ENCODE results near the gene FAM98C. TPM values are rescaled to one million over a fixed set of nuclear protein-coding genes. Genes with fewer than 3 reads are reported as not detected.

The FAM98C gene
- total RNA-seq, 4 donors from 2014 or later, result 8.7 to 27.1 (median 15.9) TPM

GRCh38 chr19:38429055-38429810 is 26.3 kb downstream of the FAM98C start:
- H3K27ac ChIP-seq, result no peak overlapping the region
- no peak for TF ChIP-seq EP300 (IDR thresholded peaks at IDR 0.05)
- TF ChIP-seq CTCF (IDR thresholded peaks at IDR 0.05), result no peak
- TF ChIP-seq POLR2A (IDR thresholded peaks at IDR 0.05), result no peak
- TF ChIP-seq POLR2AphosphoS5 (IDR thresholded peaks at IDR 0.05), result no peak
- peaks cover 0 to 8% (median 0%) of the 10 kb centered on the region in 3 donors for H3K4me1 ChIP-seq
- H3K4me3 ChIP-seq, result no peak overlapping the region
- peaks cover 63% of the 10 kb centered on the region for H3K27me3 ChIP-seq
- no peaks in the 10 kb centered on the region for H3K36me3 ChIP-seq
- 46 to 49% methylated on average over 10 to 13 of the region's 14 CpGs for WGBS, 2 donors (ENCODE audit: low coverage in 1 of 2)
- ATAC-seq, result no peak
- no peaks in the 10 kb centered on the region for H3K9me3 ChIP-seq

GRCh38 chr19:38429811-38430156 is 26.9 kb downstream of the FAM98C start:
- Histone ChIP-seq H3K27ac (no peak overlapping the region), H3K27me3 (peaks cover 63% of the 10 kb centered on the region), H3K9me3 (no peaks in the 10 kb centered on the region), H3K36me3 (no peaks in the 10 kb centered on the region), H3K4me3 (no peak overlapping the region), H3K4me1 (peaks cover 0 to 8% (median 0%) of the 10 kb centered on the region in 3 donors)
- no peak for TF ChIP-seq EP300 (IDR thresholded peaks at IDR 0.05)
- no peak for TF ChIP-seq CTCF (IDR thresholded peaks at IDR 0.05)
- TF ChIP-seq POLR2AphosphoS5 (IDR thresholded peaks at IDR 0.05), result no peak
- TF ChIP-seq POLR2A (IDR thresholded peaks at IDR 0.05), result no peak
- 72% methylated on average over 2 of the region's 2 CpGs for WGBS, 2 donors (ENCODE audit: low coverage in 1 of 2)
- no peak for ATAC-seq

- Histone ChIP-seq H3K27me3 (peaks cover 63% of the 10 kb centered on the region), H3K4me1 (peaks cover 0 to 8% (median 0%) of the 10 kb centered on the region in 3 donors), H3K27ac (no peak overlapping the region), H3K4me3 (no peak overlapping the region), H3K36me3 (no peaks in the 10 kb centered on the region), H3K9me3 (no peaks in the 10 kb centered on the region)
- WGBS, 2 donors (ENCODE audit: low coverage in 1 of 2), result 85 to 89% methylated on average over 4 to 7 of the region's 7 CpGs
- ATAC-seq, result no peak
- TF ChIP-seq CTCF (IDR thresholded peaks at IDR 0.05), result no peak
- no peak for TF ChIP-seq EP300 (IDR thresholded peaks at IDR 0.05)
- no peak for TF ChIP-seq POLR2A (IDR thresholded peaks at IDR 0.05)
- no peak for TF ChIP-seq POLR2AphosphoS5 (IDR thresholded peaks at IDR 0.05)
Observed at GRCh38 chr19:38430931-38431330, 28.0 kb downstream of the FAM98C start.

- Histone ChIP-seq H3K4me1 (peaks cover 0 to 8% (median 0%) of the 10 kb centered on the region in 3 donors), H3K9me3 (no peaks in the 10 kb centered on the region), H3K27ac (no peak within 1 kb of the TSS), H3K27me3 (peaks cover 73% of the 10 kb centered on the region), H3K36me3 (no peaks in the 10 kb centered on the region), H3K4me3 (peak within 1 kb of the TSS in 1 of 2 donors; percentile 35)
- peak; percentile 68 for ATAC-seq
- TF ChIP-seq POLR2A (IDR thresholded peaks at IDR 0.05), result no peak
- TF ChIP-seq EP300 (IDR thresholded peaks at IDR 0.05), result no peak
- no peak for TF ChIP-seq POLR2AphosphoS5 (IDR thresholded peaks at IDR 0.05)
- TF ChIP-seq CTCF (IDR thresholded peaks at IDR 0.05), result no peak
- 0 to 34% methylated on average over 6 to 15 of the region's 20 CpGs for WGBS, 2 donors (ENCODE audit: low coverage in 1 of 2)
Observed at GRCh38 chr19:38433268-38433733, 30.4 kb downstream of the FAM98C start, which contains the start of gene RYR1. TSS of gene RYR1 (plus strand) at chr19:38433691. CDS start at chr19:38433830, 139 bp downstream.

All from gastroesophageal sphincter (tissue), 4 donors.